Dendritic cell treated with granulocyte-macrophage colony-stimulating factor and Interleukin-4, amounts not matched to agents 40 ng/mL and 50 ng/mL, for 4 days (primary cell): ENCODE measurements around the gene PDE2A.

Experiments used
- H3K27ac Mint-ChIP-seq: one replicate; pipeline ENCODE4 v1.8.0; 2022; ENCODE audit warnings: mild to moderate bottlenecking, mixed read lengths
- H3K27me3 Mint-ChIP-seq: one replicate; pipeline ENCODE4 v1.8.0; 2022; ENCODE audit warnings: mild to moderate bottlenecking, mixed read lengths
- H3K36me3 Mint-ChIP-seq: one replicate; pipeline ENCODE4 v1.8.0; 2022; ENCODE audit warnings: low read depth, mixed read lengths
- H3K4me1 Mint-ChIP-seq: one replicate; pipeline ENCODE4 v1.8.0; 2022; ENCODE audit warnings: low read depth, mixed read lengths
- H3K4me3 Mint-ChIP-seq: one replicate; pipeline ENCODE4 v1.8.0; 2022; ENCODE audit warnings: mild to moderate bottlenecking, moderate library complexity, mixed read lengths
- H3K9me3 Mint-ChIP-seq: one replicate; pipeline ENCODE4 v1.8.0; 2022; ENCODE audit warnings: mixed read lengths
- intact Hi-C: fragments of 100-400 bp; cut with micrococcal nuclease; formaldehyde crosslinking; loops from one replicate; pipeline ENCODE4 v1.15.0; 2022

Gene PDE2A

DNA sequence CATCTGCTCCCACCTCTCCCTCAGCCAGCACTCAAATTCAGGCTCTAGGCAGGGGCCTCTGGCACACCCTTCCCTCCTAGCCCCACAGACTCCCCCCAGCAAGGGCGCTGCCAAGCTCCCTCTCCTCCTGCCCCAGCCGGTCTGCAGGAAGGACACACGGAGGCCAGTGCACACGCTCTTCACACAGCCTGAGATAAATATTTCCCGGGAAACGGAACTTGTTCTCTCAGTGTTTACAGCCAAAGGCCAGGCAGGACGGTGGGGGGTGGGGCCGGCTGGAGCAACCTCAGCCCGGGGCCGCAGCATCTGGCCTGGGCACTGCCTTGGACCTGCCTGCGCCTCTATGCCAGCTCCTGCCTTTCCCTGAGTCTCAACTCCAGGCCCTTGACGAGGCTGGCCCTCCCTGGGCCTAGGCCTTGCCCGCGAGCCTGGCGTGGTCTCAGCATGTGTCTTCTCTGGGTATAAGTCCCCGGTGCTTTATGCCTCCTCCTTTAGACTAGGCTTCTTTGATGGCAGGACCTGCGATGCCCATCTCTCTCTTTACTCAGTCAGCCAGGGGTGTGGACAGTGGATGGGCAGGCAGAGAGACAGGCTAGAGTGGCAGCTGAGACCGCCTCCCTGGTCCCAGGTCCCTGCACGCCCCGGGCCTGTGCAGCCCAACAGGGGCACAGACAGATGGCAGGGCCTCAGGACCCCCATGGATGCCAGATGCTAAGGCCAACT, 48.4 kb downstream of the PDE2A start:
- H3K9me3 Mint-ChIP-seq: no peaks in the 10 kb centered on the region
- intact Hi-C loops: no loop called here
- no peak overlapping the region for H3K4me3 Mint-ChIP-seq
- no peaks in the 10 kb centered on the region for H3K36me3 Mint-ChIP-seq
- peaks cover 89% of the 10 kb centered on the region for H3K27me3 Mint-ChIP-seq
- H3K27ac Mint-ChIP-seq: peak overlapping the region; percentile 67
- H3K4me1 Mint-ChIP-seq: peaks cover 32% of the 10 kb centered on the region

DNA sequence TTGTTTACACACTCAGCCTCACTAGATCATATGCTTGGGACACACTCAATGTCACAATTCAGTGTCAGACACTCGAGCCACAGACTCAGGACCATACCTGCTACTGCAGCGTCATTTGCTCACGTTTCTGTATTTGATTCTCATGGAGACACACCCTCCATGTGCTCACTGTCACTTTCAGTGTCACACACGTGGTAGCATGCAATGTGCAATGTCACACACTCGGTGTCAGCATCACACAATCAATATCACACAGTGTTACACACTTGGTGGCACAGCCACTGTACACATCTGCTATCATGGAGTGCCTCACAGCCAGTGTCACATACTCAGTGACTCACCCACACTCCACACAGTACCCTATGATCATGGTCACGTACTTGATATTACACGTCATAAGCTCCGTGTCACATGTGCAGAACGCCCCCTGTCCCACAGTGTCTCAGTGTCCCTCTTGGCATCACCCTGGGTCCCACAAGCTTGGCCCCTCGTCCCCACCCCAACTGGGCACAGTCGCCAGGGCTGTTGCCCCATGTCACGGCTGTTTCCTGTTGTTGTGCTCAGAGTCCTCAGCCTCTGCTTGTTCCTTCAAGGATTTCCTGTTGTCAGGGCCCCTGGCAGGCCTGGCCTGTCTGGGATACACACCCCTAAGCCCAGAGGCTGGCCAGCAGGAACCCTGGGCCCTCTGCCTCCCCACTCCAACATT, 49.6 kb downstream of the PDE2A start:
- no peaks in the 10 kb centered on the region for H3K36me3 Mint-ChIP-seq
- peaks cover 33% of the 10 kb centered on the region for H3K4me1 Mint-ChIP-seq
- H3K9me3 Mint-ChIP-seq: no peaks in the 10 kb centered on the region
- intact Hi-C loops: no loop called here
- peaks cover 89% of the 10 kb centered on the region for H3K27me3 Mint-ChIP-seq
- peak overlapping the region; percentile 67 for H3K27ac Mint-ChIP-seq
- H3K4me3 Mint-ChIP-seq: no peak overlapping the region

DNA sequence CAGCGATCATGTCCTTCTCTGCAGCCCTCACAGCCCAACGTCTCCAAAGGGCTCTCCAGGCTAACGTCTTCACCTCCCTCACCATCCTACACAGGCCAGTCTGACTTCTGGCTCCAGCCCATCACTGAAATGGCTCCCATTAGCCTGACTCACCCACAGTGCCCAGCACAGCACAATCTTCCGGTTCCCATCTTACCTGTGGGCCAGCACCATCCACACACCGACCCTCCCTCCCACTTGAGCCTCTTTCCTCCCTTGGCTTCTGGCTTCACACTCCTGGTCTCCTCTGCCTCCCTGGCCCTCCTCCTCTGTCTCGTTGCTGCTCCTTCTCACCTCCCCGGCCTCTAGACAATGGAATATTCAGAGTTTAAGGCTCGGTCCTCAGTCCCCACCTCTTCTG, 51.2 kb downstream of the PDE2A start:
- Mint-ChIP-seq H3K9me3 (no peaks in the 10 kb centered on the region), H3K27ac (no peak overlapping the region)

DNA sequence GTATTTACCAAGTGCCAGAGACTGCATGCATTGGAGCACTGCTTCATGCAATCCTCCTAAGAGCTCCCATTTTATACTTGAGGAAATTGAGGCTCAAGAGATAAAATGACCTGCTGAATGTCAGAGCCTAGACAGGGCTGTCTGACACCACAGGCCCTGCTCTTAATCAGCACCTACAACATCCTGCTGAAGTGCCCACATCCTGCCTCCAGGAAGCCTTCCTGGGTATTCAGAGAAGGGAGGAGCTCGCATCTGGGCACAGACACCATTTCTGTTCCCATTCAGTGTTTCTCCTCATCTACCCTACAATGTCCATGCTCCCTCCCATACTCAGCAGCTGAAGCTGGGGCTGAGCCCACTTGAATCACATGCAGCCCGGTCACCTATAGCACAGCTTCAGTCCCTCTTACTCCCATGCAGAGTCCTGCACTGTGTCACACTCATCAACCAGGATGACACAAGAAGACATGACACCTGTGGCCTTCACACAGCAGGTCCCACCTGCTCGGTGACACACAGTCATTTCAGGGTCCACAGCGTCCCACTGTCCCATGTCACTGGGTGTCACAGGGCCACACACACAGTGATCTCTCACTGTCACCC, 53.1 kb downstream of the PDE2A start:
- H3K27me3 Mint-ChIP-seq: peaks cover 95% of the 10 kb centered on the region
- H3K9me3 Mint-ChIP-seq: no peaks in the 10 kb centered on the region
- no peak overlapping the region for H3K27ac Mint-ChIP-seq
- H3K4me1 Mint-ChIP-seq: peaks cover 52% of the 10 kb centered on the region
- no peak overlapping the region for H3K4me3 Mint-ChIP-seq
- H3K36me3 Mint-ChIP-seq: no peaks in the 10 kb centered on the region
- intact Hi-C loops: no loop called here

More for the DNA sequence above, 51.2 kb downstream of the PDE2A start:
- intact Hi-C loops: no loop called here
- Mint-ChIP-seq H3K27me3 (peaks cover 93% of the 10 kb centered on the region), H3K4me3 (no peak overlapping the region), H3K36me3 (no peaks in the 10 kb centered on the region), H3K4me1 (peaks cover 44% of the 10 kb centered on the region)

DNA sequence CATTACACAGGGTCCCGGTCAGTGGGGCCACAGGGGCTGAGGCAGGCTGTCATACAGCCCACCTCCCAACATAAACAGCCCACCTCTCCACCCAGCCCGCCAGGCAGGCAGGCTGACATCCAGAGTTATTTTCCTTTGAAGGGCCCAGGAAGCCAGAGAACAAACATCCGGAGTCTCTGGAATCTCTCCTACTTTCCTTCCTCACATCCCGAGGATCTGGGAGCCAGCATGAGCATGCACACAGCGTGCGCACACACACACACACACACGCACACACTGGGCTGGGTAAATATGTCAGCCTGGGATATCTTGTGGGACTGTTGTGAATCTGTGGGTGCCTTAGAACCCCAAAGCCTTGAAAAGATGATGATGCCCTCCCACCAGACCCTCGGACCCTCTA, 55.4 kb downstream of the PDE2A start:
- no peak overlapping the region for H3K4me3 Mint-ChIP-seq
- H3K27ac Mint-ChIP-seq: no peak overlapping the region

DNA sequence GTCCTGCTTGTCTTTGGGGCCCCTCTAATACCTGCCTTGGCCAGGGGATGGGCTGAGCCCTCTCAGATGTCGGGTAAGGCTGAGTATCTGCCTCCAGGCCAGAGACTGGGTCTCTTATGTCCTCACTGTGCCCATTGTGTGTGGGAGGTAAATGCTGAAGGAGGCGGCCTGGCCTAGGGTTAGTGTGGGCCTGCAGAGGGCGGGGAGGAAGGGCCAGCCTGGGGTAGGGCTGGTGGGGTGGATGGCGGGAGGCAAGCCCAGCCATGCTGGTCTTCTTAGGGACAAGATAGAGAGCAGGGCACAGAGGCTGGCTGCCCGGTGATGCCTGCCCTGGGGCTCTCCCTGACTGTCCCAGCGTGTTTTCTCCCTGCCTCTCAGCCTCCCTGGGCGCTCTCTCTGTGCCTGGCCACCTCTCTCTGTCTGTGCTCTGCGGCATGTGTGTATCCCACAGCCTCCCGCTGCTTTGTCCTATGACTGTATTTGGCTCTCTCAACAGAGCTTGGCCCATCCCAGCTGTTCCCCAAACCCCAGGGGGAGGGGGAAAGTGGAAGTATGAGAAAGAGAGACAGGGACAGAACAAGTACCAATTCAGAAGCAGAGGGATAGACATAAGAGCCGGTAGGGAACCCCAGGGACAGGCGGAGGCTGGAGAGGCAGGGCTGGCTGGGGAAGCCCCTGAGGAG, 57.0 kb downstream of the PDE2A start:
- no peak overlapping the region for H3K27ac Mint-ChIP-seq
- H3K9me3 Mint-ChIP-seq: no peaks in the 10 kb centered on the region
- peaks cover 69% of the 10 kb centered on the region for H3K4me1 Mint-ChIP-seq
- intact Hi-C loops: no loop called here
- H3K4me3 Mint-ChIP-seq: no peak overlapping the region
- H3K27me3 Mint-ChIP-seq: peaks cover 84% of the 10 kb centered on the region
- H3K36me3 Mint-ChIP-seq: no peaks in the 10 kb centered on the region

More for the DNA sequence above, 55.4 kb downstream of the PDE2A start:
- no peaks in the 10 kb centered on the region for H3K36me3 Mint-ChIP-seq
- peaks cover 53% of the 10 kb centered on the region for H3K4me1 Mint-ChIP-seq
- no peaks in the 10 kb centered on the region for H3K9me3 Mint-ChIP-seq
- intact Hi-C loops: no loop called here
- peaks cover 88% of the 10 kb centered on the region for H3K27me3 Mint-ChIP-seq

DNA sequence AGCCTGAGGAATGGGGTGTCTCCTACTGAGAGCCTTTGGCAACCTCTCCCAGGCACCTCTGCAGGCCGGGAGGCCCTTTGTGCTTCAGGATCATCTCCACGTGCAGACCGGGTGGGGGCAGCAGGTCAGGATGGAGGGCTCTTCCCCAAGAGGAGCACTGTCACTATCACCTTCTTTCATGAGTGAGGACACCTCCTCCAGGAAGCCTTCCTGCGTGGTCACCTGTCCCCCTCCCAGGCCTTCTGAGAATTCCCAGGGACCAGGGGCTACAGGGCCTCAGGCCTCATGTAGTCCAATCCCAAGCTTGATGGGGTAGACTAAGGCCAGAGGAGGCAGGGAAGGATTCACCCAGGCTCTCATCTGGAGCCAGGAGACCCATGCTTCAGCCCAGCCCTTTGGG, 57.6 kb downstream of the PDE2A start:
- Mint-ChIP-seq H3K4me1 (peaks cover 74% of the 10 kb centered on the region), H3K27ac (peak overlapping the region; percentile 50), H3K36me3 (no peaks in the 10 kb centered on the region), H3K9me3 (no peaks in the 10 kb centered on the region), H3K4me3 (no peak overlapping the region), H3K27me3 (peaks cover 84% of the 10 kb centered on the region)
- intact Hi-C loops: no loop called here

DNA sequence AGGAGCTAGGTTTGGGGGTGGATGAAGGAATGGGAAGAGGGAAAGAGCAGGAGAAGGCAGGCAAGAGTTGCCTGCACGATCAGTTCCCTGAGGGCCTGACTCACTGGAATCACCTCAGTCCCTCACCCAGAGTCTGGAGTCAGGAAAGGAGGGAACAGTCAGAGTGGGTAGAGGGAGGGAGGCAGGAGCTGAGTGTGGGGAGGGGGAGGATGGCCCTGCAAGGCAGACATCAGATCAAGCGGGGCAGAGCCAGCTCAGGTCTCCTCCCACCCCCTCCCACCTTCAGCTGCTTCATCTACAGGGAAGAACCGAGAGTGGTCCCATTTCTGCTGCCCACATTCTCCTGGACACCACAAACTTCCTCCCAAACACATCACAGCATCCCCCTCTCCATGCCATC, 58.9 kb downstream of the PDE2A start:
- H3K27ac Mint-ChIP-seq: peak overlapping the region; percentile 50
- H3K4me1 Mint-ChIP-seq: peaks cover 79% of the 10 kb centered on the region
- intact Hi-C loops: no loop called here
- H3K4me3 Mint-ChIP-seq: no peak overlapping the region
- no peaks in the 10 kb centered on the region for H3K36me3 Mint-ChIP-seq
- peaks cover 84% of the 10 kb centered on the region for H3K27me3 Mint-ChIP-seq
- H3K9me3 Mint-ChIP-seq: no peaks in the 10 kb centered on the region

DNA sequence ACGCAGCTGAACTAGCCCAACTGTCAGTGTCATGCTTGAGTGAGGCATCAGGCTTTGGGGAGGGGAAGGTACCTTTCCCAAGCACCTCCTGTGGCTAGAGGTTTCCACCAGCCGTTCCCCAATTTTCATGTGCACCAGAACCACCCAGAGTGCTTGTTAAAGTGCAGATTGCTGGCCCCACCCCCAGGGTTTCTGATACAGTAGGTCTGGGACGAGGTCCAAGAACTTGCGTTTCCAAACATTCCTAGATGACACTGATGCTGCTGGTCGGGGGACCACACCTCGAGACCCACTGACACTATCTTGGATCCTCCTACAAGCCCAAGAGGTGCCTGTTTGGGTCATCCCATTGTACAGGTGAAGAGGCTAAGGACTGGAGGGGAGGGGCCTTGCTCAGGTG, 59.8 kb downstream of the PDE2A start:
- peaks cover 77% of the 10 kb centered on the region for H3K4me1 Mint-ChIP-seq
- H3K27me3 Mint-ChIP-seq: peaks cover 84% of the 10 kb centered on the region
- peak overlapping the region; percentile 68 for H3K27ac Mint-ChIP-seq
- intact Hi-C loops: no loop called here
- no peaks in the 10 kb centered on the region for H3K9me3 Mint-ChIP-seq
- H3K36me3 Mint-ChIP-seq: no peaks in the 10 kb centered on the region
- H3K4me3 Mint-ChIP-seq: no peak overlapping the region

DNA sequence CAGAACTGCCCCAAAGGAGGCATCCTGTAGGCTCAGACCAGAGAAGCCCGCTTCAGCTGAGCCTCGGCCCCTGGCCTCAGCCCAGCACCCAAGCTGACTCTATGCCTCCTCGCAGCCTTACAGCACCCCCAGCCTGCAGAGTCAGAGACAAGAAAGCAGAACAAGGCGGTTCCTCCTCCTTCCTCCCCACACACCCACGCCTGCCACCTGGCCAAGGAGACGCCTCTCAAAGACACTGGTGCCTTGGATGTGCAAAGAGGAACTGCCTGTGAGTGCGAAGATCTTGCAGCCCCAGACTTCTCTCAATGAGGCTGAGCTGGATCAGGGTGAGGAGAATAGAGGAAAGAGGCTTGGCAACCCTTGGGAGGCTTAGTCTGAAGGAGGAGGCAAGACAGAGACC, 60.2 kb downstream of the PDE2A start:
- Mint-ChIP-seq H3K27ac (peak overlapping the region; percentile 68), H3K9me3 (no peaks in the 10 kb centered on the region), H3K4me3 (no peak overlapping the region), H3K4me1 (peaks cover 79% of the 10 kb centered on the region), H3K27me3 (peaks cover 84% of the 10 kb centered on the region), H3K36me3 (no peaks in the 10 kb centered on the region)
- intact Hi-C loops: loop anchor here (1.0 kb wide), 1 partner anchor 25 kb away; no protein-coding TSS in a partner anchor

DNA sequence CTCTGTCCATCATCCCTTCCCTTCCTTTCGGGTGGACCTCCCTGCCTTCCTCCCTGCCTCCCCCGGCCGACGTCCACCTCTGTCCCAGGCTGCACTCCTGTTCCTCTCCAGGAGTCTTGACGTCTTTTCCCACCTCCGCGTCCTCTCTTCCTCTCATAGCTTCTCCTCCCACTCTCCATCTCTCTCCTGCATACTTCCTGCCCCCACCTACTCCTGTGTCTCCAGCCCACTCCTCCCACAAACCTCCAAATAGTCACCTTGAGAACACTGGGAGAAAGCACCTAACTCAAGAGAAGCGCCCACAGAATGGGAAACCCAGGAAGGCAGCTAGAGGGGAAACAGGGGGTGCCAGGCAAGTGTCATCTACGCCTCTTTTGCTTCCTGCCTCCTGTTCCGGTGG, 60.8 kb downstream of the PDE2A start:
- intact Hi-C loops: loop anchor here (1.0 kb wide), 1 partner anchor 26 kb away; no protein-coding TSS in a partner anchor
- H3K27me3 Mint-ChIP-seq: peaks cover 81% of the 10 kb centered on the region
- H3K36me3 Mint-ChIP-seq: no peaks in the 10 kb centered on the region

DNA sequence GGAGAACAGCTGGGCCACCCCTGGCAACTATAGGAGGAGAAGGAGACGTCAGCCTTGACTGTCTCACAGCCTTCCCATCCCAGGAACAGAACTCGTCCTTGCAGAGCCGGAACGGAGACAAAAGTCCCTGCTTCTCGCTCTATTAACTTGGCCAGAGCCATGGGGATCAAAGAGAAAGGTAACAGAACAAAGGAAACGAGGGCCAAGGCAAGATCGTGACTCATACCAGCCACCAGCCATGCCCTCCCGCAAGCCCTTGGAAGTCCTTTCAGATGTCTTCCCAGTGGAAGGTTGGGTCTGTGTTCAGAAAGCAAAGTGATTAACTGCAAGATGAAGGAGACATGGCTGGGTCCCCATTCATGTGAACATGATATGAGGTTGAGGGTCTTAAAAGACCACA, 64.7 kb downstream of the PDE2A start:
- H3K9me3 Mint-ChIP-seq: no peaks in the 10 kb centered on the region
- no peaks in the 10 kb centered on the region for H3K36me3 Mint-ChIP-seq
- H3K4me3 Mint-ChIP-seq: no peak overlapping the region
- peaks cover 80% of the 10 kb centered on the region for H3K4me1 Mint-ChIP-seq
- intact Hi-C loops: no loop called here
- peaks cover 82% of the 10 kb centered on the region for H3K27me3 Mint-ChIP-seq
- no peak overlapping the region for H3K27ac Mint-ChIP-seq

More for the DNA sequence above, 60.8 kb downstream of the PDE2A start:
- peak overlapping the region; percentile 68 for H3K27ac Mint-ChIP-seq
- H3K4me1 Mint-ChIP-seq: peaks cover 81% of the 10 kb centered on the region
- H3K4me3 Mint-ChIP-seq: no peak overlapping the region
- no peaks in the 10 kb centered on the region for H3K9me3 Mint-ChIP-seq

DNA sequence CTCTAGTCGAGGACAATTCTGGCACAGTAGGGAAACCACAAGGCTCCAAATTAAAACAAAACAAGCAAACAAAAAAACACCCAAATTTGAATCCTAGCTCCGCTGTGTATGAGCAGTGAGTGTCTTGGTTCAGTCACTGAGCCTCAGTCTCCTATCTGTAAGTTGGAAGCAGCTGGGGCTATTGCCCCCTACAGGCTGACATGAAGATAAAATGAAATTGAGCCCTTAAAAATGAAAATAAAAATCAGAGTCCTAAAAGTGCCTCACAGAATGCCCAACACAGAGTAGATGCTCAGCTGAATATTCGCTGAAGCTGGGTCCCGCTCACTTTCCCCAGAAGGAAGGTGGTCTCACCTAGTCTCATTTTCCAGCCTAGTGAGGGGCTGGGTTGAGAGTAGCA, 65.2 kb downstream of the PDE2A start:
- H3K9me3 Mint-ChIP-seq: no peaks in the 10 kb centered on the region
- H3K36me3 Mint-ChIP-seq: no peaks in the 10 kb centered on the region
- peaks cover 86% of the 10 kb centered on the region for H3K27me3 Mint-ChIP-seq
- intact Hi-C loops: no loop called here
- no peak overlapping the region for H3K4me3 Mint-ChIP-seq
- H3K27ac Mint-ChIP-seq: no peak overlapping the region
- H3K4me1 Mint-ChIP-seq: peaks cover 80% of the 10 kb centered on the region

DNA sequence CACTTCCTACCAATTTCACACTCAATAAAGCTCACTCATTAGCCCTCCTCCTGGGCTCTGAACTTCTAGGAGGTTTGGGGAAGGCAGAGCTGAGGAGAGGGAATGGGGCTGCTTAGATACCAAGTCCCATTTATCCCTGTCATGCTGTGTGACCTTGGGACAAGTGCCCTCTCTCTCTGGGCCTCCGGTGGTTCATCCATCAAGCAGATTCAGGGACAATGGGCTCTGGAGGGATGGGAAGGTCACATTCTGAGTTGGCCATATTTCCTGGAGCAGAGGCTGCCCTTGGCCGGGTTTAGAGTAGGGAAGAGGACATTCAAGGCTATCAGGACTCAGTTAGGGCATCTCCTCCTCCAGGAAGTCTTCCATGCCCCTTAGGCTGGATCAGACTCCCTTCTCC, 66.7 kb downstream of the PDE2A start:
- intact Hi-C loops: no loop called here
- H3K36me3 Mint-ChIP-seq: no peaks in the 10 kb centered on the region
- no peaks in the 10 kb centered on the region for H3K9me3 Mint-ChIP-seq
- H3K27ac Mint-ChIP-seq: no peak overlapping the region
- H3K27me3 Mint-ChIP-seq: peaks cover 89% of the 10 kb centered on the region
- H3K4me1 Mint-ChIP-seq: peaks cover 66% of the 10 kb centered on the region
- no peak overlapping the region for H3K4me3 Mint-ChIP-seq
